ENCODE measurements around the gene PLIN5. TPM values are rescaled to one million over a fixed set of nuclear protein-coding genes. Genes with fewer than 3 reads are reported as not detected.

PLIN5 gene
- total and polyA plus RNA-seq, 10 of the 15 experiments (the other 5 are each of a cell fraction or from before 2014, with no cell fraction given) = 0.15 to 0.33 TPM; not detected in 8

DNA sequence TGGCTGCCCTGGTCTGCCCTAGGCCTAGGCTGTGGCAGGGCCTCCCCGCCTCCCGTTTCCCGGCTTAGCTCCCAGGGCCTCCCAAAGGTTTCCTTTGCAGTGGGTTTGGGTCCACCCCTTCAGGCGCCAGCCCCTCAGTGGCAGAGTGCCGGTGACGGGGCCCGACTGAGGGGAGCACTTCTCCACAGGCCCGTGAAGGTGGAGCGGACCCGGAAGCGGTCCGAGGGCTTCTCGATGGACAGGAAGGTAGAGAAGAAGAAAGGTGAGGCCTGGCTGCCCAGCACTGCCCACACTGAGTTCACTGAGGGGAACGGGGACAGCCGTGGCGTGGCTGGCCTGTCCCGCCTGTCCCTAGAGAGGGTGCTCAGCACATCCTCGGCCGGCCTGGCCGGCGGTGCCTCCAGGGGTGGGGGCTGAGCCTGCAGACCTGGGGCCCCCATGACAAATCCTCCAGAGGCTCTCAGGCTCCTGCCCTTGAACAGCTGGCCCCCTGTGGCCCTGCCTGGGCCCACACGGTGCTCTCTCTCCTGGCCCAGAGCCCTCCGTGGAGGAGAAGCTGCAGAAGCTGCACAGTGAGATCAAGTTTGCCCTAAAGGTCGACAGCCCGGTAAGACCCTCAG lies 37.1 kb downstream of the PLIN5 start:
- no peak overlapping the region for H3K4me2 ChIP-seq (ENCODE audit: control insufficient read depth, insufficient read depth)
- 91% methylated on average over 25 of the region's 25 CpGs for WGBS (ENCODE audit: insufficient coverage, insufficient replicate concordance, low lambda C conversion rate, missing lambda C conversion rate)
- RAD21 ChIA-PET (ENCODE audit: unreplicated experiment) = no interaction called here
- CTCF ChIA-PET = no interaction called here
- TF ChIP-seq NRF1 (conservative IDR thresholded peaks at IDR 0.05; ENCODE audit: low read depth, low read length) = no peak
- TF ChIP-seq BMI1 (IDR thresholded peaks at IDR 0.05; ENCODE audit: borderline replicate concordance) = no peak
- TF ChIP-seq, protein P1, sequence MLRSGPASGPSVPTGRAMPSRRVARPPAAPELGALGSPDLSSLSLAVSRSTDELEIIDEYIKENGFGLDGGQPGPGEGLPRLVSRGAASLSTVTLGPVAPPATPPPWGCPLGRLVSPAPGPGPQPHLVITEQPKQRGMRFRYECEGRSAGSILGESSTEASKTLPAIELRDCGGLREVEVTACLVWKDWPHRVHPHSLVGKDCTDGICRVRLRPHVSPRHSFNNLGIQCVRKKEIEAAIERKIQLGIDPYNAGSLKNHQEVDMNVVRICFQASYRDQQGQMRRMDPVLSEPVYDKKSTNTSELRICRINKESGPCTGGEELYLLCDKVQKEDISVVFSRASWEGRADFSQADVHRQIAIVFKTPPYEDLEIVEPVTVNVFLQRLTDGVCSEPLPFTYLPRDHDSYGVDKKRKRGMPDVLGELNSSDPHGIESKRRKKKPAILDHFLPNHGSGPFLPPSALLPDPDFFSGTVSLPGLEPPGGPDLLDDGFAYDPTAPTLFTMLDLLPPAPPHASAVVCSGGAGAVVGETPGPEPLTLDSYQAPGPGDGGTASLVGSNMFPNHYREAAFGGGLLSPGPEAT (IDR thresholded peaks at IDR 0.05; ENCODE audit: low read depth) = no peak
- TF ChIP-seq RBBP5 (conservative IDR thresholded peaks at IDR 0.05) = no peak
- TF ChIP-seq, protein P2, sequence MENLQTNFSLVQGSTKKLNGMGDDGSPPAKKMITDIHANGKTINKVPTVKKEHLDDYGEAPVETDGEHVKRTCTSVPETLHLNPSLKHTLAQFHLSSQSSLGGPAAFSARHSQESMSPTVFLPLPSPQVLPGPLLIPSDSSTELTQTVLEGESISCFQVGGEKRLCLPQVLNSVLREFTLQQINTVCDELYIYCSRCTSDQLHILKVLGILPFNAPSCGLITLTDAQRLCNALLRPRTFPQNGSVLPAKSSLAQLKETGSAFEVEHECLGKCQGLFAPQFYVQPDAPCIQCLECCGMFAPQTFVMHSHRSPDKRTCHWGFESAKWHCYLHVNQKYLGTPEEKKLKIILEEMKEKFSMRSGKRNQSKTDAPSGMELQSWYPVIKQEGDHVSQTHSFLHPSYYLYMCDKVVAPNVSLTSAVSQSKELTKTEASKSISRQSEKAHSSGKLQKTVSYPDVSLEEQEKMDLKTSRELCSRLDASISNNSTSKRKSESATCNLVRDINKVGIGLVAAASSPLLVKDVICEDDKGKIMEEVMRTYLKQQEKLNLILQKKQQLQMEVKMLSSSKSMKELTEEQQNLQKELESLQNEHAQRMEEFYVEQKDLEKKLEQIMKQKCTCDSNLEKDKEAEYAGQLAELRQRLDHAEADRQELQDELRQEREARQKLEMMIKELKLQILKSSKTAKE (IDR thresholded peaks at IDR 0.05; ENCODE audit: low read depth, poor library complexity, severe bottlenecking) = no peak
- TF ChIP-seq, protein P3, sequence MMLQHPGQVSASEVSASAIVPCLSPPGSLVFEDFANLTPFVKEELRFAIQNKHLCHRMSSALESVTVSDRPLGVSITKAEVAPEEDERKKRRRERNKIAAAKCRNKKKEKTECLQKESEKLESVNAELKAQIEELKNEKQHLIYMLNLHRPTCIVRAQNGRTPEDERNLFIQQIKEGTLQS (IDR thresholded peaks at IDR 0.05; ENCODE audit: borderline replicate concordance, extremely low read depth, low read depth, low read length) = no peak
- TF ChIP-seq SP1 (IDR thresholded peaks at IDR 0.05; ENCODE audit: low read depth, low read length) = no peak
- TF ChIP-seq STAT3 (IDR thresholded peaks at IDR 0.05; ENCODE audit: low read depth, low read length) = no peak
- TF ChIP-seq HDAC6 (IDR thresholded peaks at IDR 0.05; ENCODE audit: unreplicated experiment) = no peak
- TF ChIP-seq TARDBP (IDR thresholded peaks at IDR 0.05; ENCODE audit: borderline replicate concordance) = no peak
- TF ChIP-seq ETV6 (conservative IDR thresholded peaks at IDR 0.05 in 1 of 2, IDR thresholded peaks at IDR 0.05 in 1 of 2; ENCODE audit: borderline replicate concordance in 1 of 2, low read depth in 1 of 2) = no peak
- TF ChIP-seq CBFB (IDR thresholded peaks at IDR 0.05; ENCODE audit: low read depth) = no peak
- TF ChIP-seq, protein P4, sequence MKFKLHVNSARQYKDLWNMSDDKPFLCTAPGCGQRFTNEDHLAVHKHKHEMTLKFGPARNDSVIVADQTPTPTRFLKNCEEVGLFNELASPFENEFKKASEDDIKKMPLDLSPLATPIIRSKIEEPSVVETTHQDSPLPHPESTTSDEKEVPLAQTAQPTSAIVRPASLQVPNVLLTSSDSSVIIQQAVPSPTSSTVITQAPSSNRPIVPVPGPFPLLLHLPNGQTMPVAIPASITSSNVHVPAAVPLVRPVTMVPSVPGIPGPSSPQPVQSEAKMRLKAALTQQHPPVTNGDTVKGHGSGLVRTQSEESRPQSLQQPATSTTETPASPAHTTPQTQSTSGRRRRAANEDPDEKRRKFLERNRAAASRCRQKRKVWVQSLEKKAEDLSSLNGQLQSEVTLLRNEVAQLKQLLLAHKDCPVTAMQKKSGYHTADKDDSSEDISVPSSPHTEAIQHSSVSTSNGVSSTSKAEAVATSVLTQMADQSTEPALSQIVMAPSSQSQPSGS (IDR thresholded peaks at IDR 0.05; ENCODE audit: low read length) = no peak
- no peaks in the 10 kb centered on the region for H3K9me3 ChIP-seq (replicated peaks; ENCODE audit: control insufficient read depth, insufficient read depth, low read length)
- DNase-seq (ENCODE audit: low read depth, low spot score) = no peak
- in situ Hi-C loops (cut with MboI) = no loop called here
- no peak overlapping the region for H3K27ac ChIP-seq (ENCODE audit: control insufficient read depth, insufficient read depth)
- no peak for ATAC-seq
- no peak overlapping the region for H3K4me3 ChIP-seq
- no peak for FAIRE-seq
- H4K20me1 ChIP-seq (ENCODE audit: control insufficient read depth, insufficient read depth) = no peaks in the 10 kb centered on the region
- no peak overlapping the region for H3K9ac ChIP-seq (ENCODE audit: control insufficient read depth, insufficient read depth, low read length)
- peaks cover under 1 to 8% of the 10 kb centered on the region in 2 experiments; a peak in 3 of 4 replicates for H3K36me3 ChIP-seq (ENCODE audit: control insufficient read depth in 2 of 2, insufficient read depth in 2 of 2, low read length in 1 of 2)
- H3K27me3 ChIP-seq (replicated peaks in 1 of 2; ENCODE audit: control insufficient read depth in 2 of 2, insufficient read depth in 2 of 2, low read length in 1 of 2) = no peaks in the 10 kb centered on the region
- SMC1A ChIA-PET (ENCODE audit: uncharacterized antibody, unreplicated experiment) = no interaction called here
- no TSS peak for BruUV-seq (replicated peaks)
- H3K79me2 ChIP-seq (ENCODE audit: control insufficient read depth, insufficient read depth, low read length) = no peaks in the 10 kb centered on the region
- H2AFZ ChIP-seq (ENCODE audit: control insufficient read depth, low read depth, low read length) = no peak overlapping the region
- no peaks in the 10 kb centered on the region for H3K4me1 ChIP-seq (ENCODE audit: control insufficient read depth, insufficient read depth, low read length)
- intact Hi-C loops (cut with micrococcal nuclease; ENCODE audit: unreplicated experiment) = no loop called here
- POLR2A ChIA-PET = no interaction called here
